OCI-LY7 (cell line): ENCODE data around the gene HEMGN. TPM values are rescaled to one million over a fixed set of nuclear protein-coding genes. Genes with fewer than 3 reads are reported as not detected.

Experiments used
- BruUV-seq: library from RNA; stranded (reverse); fragments of 400-500 nt; replicated peaks from 2 replicates; lab custom pipeline; 2021; lab: Mats Ljungman, UMichigan
- CTCF ChIA-PET: fragments of 300-600 bp; sonication (Branson Sonifier 250); formaldehyde crosslinking; loops from one replicate; lab custom pipeline; 2022; ENCODE audit warnings: antibody characterized with exemption; ENCODE audit not compliant: unreplicated experiment; lab: Charles Lee
- POLR2A ChIA-PET: fragments of 300-600 bp; sonication (Branson Sonifier 250); formaldehyde crosslinking; loops from one replicate; lab custom pipeline; 2022; ENCODE audit warnings: antibody characterized with exemption; lab: Charles Lee
- DNase-seq: peaks from one replicate; pipeline ENCODE4 v3.0.0-alpha.2; 2015; ENCODE audit warnings: low spot score
- H2AFZ ChIP-seq: fragments of 200-600 bp; sonication (generic), shearing (Covaris generic); 2 replicates; pipeline ENCODE4 v1.6.1; 2014; ENCODE audit warnings: mild to moderate bottlenecking, antibody characterized with exemption, low read length, moderate library complexity
- H3K27ac ChIP-seq: fragments of 200-600 bp; sonication (generic); 2 replicates; pipeline ENCODE4 v1.5.1; 2014; ENCODE audit warnings: mixed run types, low read depth, mild to moderate bottlenecking, moderate library complexity, low read length, inconsistent platforms; ENCODE audit not compliant: poor library complexity, severe bottlenecking
- H3K36me3 ChIP-seq: fragments of 200-600 bp; sonication (generic); 2 replicates; pipeline ENCODE4 v1.6.1; 2014; ENCODE audit warnings: mild to moderate bottlenecking, antibody characterized with exemption, low read length, moderate library complexity, mixed read lengths; ENCODE audit not compliant: insufficient read depth
- H3K4me1 ChIP-seq: fragments of 200-600 bp; sonication (generic); 2 replicates; pipeline ENCODE4 v1.5.1; 2014; ENCODE audit warnings: mild to moderate bottlenecking, low read length; ENCODE audit not compliant: insufficient read depth, poor library complexity, severe bottlenecking
- H3K4me2 ChIP-seq: fragments of 200-600 bp; sonication (generic); 2 replicates; pipeline ENCODE4 v1.6.1; 2014; ENCODE audit warnings: mild to moderate bottlenecking, low read length
- H3K4me3 ChIP-seq: fragments of 200-600 bp; sonication (generic); 2 replicates; pipeline ENCODE4 v1.5.1; 2014; ENCODE audit warnings: mild to moderate bottlenecking, low read depth, low read length; ENCODE audit not compliant: poor library complexity, severe bottlenecking
- H3K79me2 ChIP-seq: fragments of 200-600 bp; sonication (generic); 2 replicates; pipeline ENCODE4 v1.6.1; 2016; ENCODE audit warnings: low read depth, mild to moderate bottlenecking, low read length, moderate library complexity, mixed read lengths; ENCODE audit not compliant: insufficient read depth
- H3K9me2 ChIP-seq: fragments of 200-600 bp; sonication (generic); 2 replicates; pipeline ENCODE4 v1.6.1; 2016; ENCODE audit warnings: mild to moderate bottlenecking, low read length, mixed read lengths; ENCODE audit not compliant: insufficient read depth
- H3K9me3 ChIP-seq: fragments of 200-600 bp; sonication (generic); 2 replicates; pipeline ENCODE4 v1.6.1; 2014; ENCODE audit warnings: mild to moderate bottlenecking, mixed run types, low read length, mixed read lengths
- H4K20me1 ChIP-seq: fragments of 200-600 bp; sonication (generic); 2 replicates; pipeline ENCODE4 v1.6.1; 2014; ENCODE audit warnings: mild to moderate bottlenecking, antibody characterized with exemption, low read length, moderate library complexity, mixed read lengths; ENCODE audit not compliant: insufficient read depth
- EZH2phosphoT487 ChIP-seq: fragments of 200-600 bp; sonication (generic); IDR thresholded peaks from 2 replicates; pipeline ENCODE4 v1.6.1; 2018; ENCODE audit warnings: low read depth, borderline replicate concordance, mild to moderate bottlenecking, mixed run types, antibody characterized with exemption, low read length, moderate library complexity, mixed read lengths
- intact Hi-C: fragments of 100-400 bp; cut with micrococcal nuclease; formaldehyde crosslinking; loops from one replicate; pipeline ENCODE4 v1.10.0; 2022; ENCODE audit not compliant: unreplicated experiment
- total RNA-seq, 2 experiments: library from RNA; depleted of rRNA in 1 of 2; stranded (reverse); fragments of >200 nt in 1 of 2; shearing (Covaris generic) in 1 of 2; gene quantifications; 2 replicates each; pipeline ENCODE4 v1.2.3, GENCODE V29; 2014 to 2022
- TF ChIP-seq, protein P1 (sequence below): fragments of 200-600 bp; sonication (generic); conservative IDR thresholded peaks from 2 replicates; pipeline ENCODE4 v1.5.1; 2014; ENCODE audit warnings: mild to moderate bottlenecking, antibody characterized with exemption, low read length, moderate library complexity, mixed read lengths

The HEMGN gene
- total RNA-seq, 2 experiments from 2014 or later: 3.8 to 5.4 TPM

DNA sequence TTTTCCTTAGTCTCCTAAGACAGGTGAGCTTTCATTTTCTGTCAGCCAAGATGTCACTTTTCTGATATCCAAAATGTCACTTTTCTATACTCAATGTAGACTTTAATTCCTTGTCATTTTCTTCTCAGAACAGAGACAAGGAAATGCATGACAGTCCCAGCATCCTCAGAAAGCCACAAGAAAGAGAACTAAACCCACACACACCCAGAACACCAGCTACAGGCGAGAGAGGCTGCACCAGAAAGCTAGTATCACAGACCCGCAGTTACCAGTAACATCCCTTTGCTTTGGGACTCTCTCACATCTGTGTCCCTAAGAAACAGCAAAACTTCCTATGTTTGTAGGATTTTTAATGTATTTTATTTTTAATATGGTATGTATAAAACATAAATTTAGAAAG is 32.7 kb downstream of the HEMGN start:
- Histone ChIP-seq H3K4me3 (no peak overlapping the region), H3K27ac (no peak overlapping the region), H3K4me2 (no peak overlapping the region), H3K79me2 (0 out of 2 replicates have a peak, but pooled peaks cover 4% of the 10 kb centered on the region), H3K9me3 (no peaks in the 10 kb centered on the region), H4K20me1 (no peaks in the 10 kb centered on the region), H3K9me2 (no peaks in the 10 kb centered on the region), H3K36me3 (peaks cover 61% of the 10 kb centered on the region), H3K4me1 (peaks cover 8% of the 10 kb centered on the region), H2AFZ (no peak overlapping the region)
- POLR2A ChIA-PET: no interaction called here
- CTCF ChIA-PET: no interaction called here
- no peak for DNase-seq
- no TSS peak for BruUV-seq
- TF ChIP-seq EZH2phosphoT487: no peak
- TF ChIP-seq, protein P1, sequence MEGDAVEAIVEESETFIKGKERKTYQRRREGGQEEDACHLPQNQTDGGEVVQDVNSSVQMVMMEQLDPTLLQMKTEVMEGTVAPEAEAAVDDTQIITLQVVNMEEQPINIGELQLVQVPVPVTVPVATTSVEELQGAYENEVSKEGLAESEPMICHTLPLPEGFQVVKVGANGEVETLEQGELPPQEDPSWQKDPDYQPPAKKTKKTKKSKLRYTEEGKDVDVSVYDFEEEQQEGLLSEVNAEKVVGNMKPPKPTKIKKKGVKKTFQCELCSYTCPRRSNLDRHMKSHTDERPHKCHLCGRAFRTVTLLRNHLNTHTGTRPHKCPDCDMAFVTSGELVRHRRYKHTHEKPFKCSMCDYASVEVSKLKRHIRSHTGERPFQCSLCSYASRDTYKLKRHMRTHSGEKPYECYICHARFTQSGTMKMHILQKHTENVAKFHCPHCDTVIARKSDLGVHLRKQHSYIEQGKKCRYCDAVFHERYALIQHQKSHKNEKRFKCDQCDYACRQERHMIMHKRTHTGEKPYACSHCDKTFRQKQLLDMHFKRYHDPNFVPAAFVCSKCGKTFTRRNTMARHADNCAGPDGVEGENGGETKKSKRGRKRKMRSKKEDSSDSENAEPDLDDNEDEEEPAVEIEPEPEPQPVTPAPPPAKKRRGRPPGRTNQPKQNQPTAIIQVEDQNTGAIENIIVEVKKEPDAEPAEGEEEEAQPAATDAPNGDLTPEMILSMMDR: no peak
- intact Hi-C loops: no loop called here

DNA sequence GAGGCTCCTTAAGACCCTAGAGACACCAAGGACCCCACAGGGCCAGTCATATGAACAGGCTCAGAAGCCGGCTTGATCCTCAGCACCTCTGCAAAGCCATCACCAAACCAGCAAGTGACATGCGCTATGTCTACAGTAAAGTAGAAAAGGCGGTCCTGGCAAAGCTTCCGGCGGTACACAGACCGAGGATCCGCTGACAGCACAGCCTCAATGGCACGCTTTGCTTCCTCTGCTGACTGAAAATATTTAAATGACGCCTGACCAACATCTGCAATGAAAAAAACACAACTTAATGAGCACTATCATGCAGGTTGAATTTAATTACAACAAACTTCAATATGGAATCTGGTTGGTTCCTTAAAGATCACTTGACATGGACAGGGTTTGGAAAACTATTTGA is 33.2 kb downstream of the HEMGN start:
- BruUV-seq: no TSS peak
- Histone ChIP-seq H3K9me2 (no peaks in the 10 kb centered on the region), H3K36me3 (peaks cover 56% of the 10 kb centered on the region), H3K27ac (no peak overlapping the region), H3K4me2 (no peak overlapping the region), H3K79me2 (0 out of 2 replicates have a peak, but pooled peaks cover 4% of the 10 kb centered on the region), H4K20me1 (no peaks in the 10 kb centered on the region), H3K9me3 (no peaks in the 10 kb centered on the region), H2AFZ (no peak overlapping the region), H3K4me1 (peaks cover 8% of the 10 kb centered on the region), H3K4me3 (no peak overlapping the region)
- TF ChIP-seq, protein P1: no peak
- TF ChIP-seq EZH2phosphoT487: no peak
- ChIA-PET CTCF (no interaction called here), POLR2A (no interaction called here)
- intact Hi-C loops: loop anchor here (5.0 kb wide), 1 partner anchor 437 kb away; no protein-coding TSS in a partner anchor
- no peak for DNase-seq

DNA sequence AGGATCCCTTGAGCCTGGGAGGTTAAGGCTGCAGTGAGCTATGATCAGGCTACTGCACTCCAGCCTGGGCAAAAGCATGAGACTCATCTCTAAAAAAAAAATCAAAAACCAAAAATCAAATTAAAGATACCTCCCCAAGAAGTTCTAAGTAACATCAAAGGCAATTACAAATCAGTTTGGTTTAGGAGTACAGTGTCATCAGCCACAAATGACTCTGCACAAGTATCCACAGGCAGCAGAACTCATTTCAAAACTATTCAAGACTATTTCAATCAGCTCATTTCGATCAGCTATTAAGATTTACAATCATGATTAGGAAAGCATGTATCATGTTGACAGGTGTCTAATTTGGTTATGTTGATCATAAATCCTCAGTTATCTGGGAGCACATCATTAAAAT is 34.8 kb downstream of the HEMGN start:
- intact Hi-C loops: loop anchor here (5.0 kb wide), 1 partner anchor 436 kb away; no protein-coding TSS in a partner anchor
- Histone ChIP-seq H3K27ac (no peak overlapping the region), H3K79me2 (0 out of 2 replicates have a peak, but pooled peaks cover 4% of the 10 kb centered on the region)

More for the DNA sequence above, 34.8 kb downstream of the HEMGN start:
- H2AFZ ChIP-seq: no peak overlapping the region
- TF ChIP-seq EZH2phosphoT487: no peak
- TF ChIP-seq, protein P1: no peak
- no TSS peak for BruUV-seq
- no peaks in the 10 kb centered on the region for H3K9me3 ChIP-seq
- CTCF ChIA-PET: no interaction called here
- H3K4me1 ChIP-seq: peaks cover 8% of the 10 kb centered on the region
- peaks cover 42% of the 10 kb centered on the region for H3K36me3 ChIP-seq
- no peak overlapping the region for H3K4me2 ChIP-seq
- H3K4me3 ChIP-seq: no peak overlapping the region
- H4K20me1 ChIP-seq: no peaks in the 10 kb centered on the region
- POLR2A ChIA-PET: interaction anchor here (1.2 to 2.3 kb wide), 2 partner anchors 11 to 17 kb away, joined by 3 to 10 read pairs; no protein-coding TSS in a partner anchor
- no peaks in the 10 kb centered on the region for H3K9me2 ChIP-seq
- no peak for DNase-seq
